Head of caudate nucleus (tissue), 42 donors: ENCODE data around the gene COA1.
"Not testable (repeated sequence)": the region's sequence is repeated elsewhere in the genome, so short reads cannot be mapped to it uniquely, and the experiment has no call there.

Source experiments
- DNase-seq, 42 donors: peaks; one replicate each; pipeline versions ENCODE4 v3.0.0 to v3.0.0-alpha.2; 2020 to 2021; ENCODE audit warnings: mixed read lengths in 7 of 42
- intact Hi-C: fragments of 100-400 bp; cut with DNase I; formaldehyde crosslinking; loops from one replicate; pipeline ENCODE4 v1.15.0; 2022

The COA1 gene

GRCh38 chr7:43729214-43729923 lies at the start of gene COA1:
Gene COA1, minus strand, starts transcription at chr7:43729523. Its CDS starts 80,909 bp downstream, at chr7:43648614.
- intact Hi-C loops, result loop anchor here (10.0 kb wide), 1 partner anchor 785 kb away; no protein-coding TSS in a partner anchor
- peak; percentile 84 to 95 (median 89) for DNase-seq

GRCh38 chr7:43778293-43779044 lies 49.1 kb upstream of the COA1 start:
- intact Hi-C loops, result not testable (repeated sequence)

GRCh38 chr7:43775255-43775654 lies 45.9 kb upstream of the COA1 start:
- DNase-seq, intact Hi-C loops: not testable (repeated sequence)

More at GRCh38 chr7:43778293-43779044, 49.1 kb upstream of the COA1 start:
- peak in 3 of 42 donors; percentile 6 to 21 (median 7) for DNase-seq

- DNase-seq, intact Hi-C loops: not testable (repeated sequence)
Measured at GRCh38 chr7:43773268-43773667, 43.9 kb upstream of the COA1 start.

- intact Hi-C loops, result no loop called here
- no peak for DNase-seq
Measured at GRCh38 chr7:43771573-43771972, 42.2 kb upstream of the COA1 start.

GRCh38 chr7:43771128-43771527 lies 41.8 kb upstream of the COA1 start:
- intact Hi-C loops, result no loop called here
- no peak for DNase-seq

- DNase-seq, result peak in 1 of 42 donors; percentile 16
- intact Hi-C loops, result no loop called here
Measured at GRCh38 chr7:43769791-43770465, 40.6 kb upstream of the COA1 start.

GRCh38 chr7:43769281-43769680 lies 40.0 kb upstream of the COA1 start:
- peak in 1 of 42 donors; percentile 17 for DNase-seq
- intact Hi-C loops, result no loop called here

- no peak for DNase-seq
- intact Hi-C loops, result no loop called here
Measured at GRCh38 chr7:43768887-43769272, 39.6 kb upstream of the COA1 start.

GRCh38 chr7:43768201-43768886 lies 39.0 kb upstream of the COA1 start:
- intact Hi-C loops, result no loop called here
- DNase-seq, result peak in 1 of 42 donors; percentile 32

- intact Hi-C loops, result no loop called here
- DNase-seq, result no peak
Measured at GRCh38 chr7:43767311-43767710, 38.0 kb upstream of the COA1 start.

GRCh38 chr7:43766564-43766963 lies 37.2 kb upstream of the COA1 start:
- intact Hi-C loops, result no loop called here

GRCh38 chr7:43764807-43765491 lies 35.6 kb upstream of the COA1 start:
- peak in 1 of 42 donors; percentile 17 for DNase-seq

More at GRCh38 chr7:43766564-43766963, 37.2 kb upstream of the COA1 start:
- DNase-seq, result peak in 2 of 42 donors; percentile 13

GRCh38 chr7:43764039-43764761 lies 34.9 kb upstream of the COA1 start:
- DNase-seq, result peak in 1 of 42 donors; percentile 33
- intact Hi-C loops, result no loop called here

More at GRCh38 chr7:43764807-43765491, 35.6 kb upstream of the COA1 start:
- intact Hi-C loops, result no loop called here

- intact Hi-C loops, result no loop called here
- DNase-seq, result peak in 1 of 42 donors; percentile 27
Measured at GRCh38 chr7:43763183-43763582, 33.9 kb upstream of the COA1 start.

GRCh38 chr7:43761938-43762692 lies 32.8 kb upstream of the COA1 start:
- DNase-seq, result peak in 1 of 42 donors; percentile 3
- intact Hi-C loops, result no loop called here

- intact Hi-C loops, result no loop called here
- no peak for DNase-seq
Measured at GRCh38 chr7:43761382-43761781, 32.1 kb upstream of the COA1 start.
